Mesenchymal stem cell (in vitro differentiated cells and primary cell): ENCODE measurements around the gene GGA1.

ENCODE experiments used
- DNase-seq: peaks from one replicate; pipeline ENCODE4 v3.0.0-alpha.2; 2013
- H2AFZ ChIP-seq: one replicate; pipeline ENCODE4 v1.6.1; 2013; ENCODE audit warnings: low read depth, mild to moderate bottlenecking, control low read depth, inconsistent platforms, low read length, moderate library complexity
- H2AK5ac ChIP-seq: 2 replicates; pipeline ENCODE4 v1.6.1; 2013; ENCODE audit warnings: low read length, moderate library complexity, mild to moderate bottlenecking, inconsistent platforms; ENCODE audit not compliant: severe bottlenecking
- H2BK120ac ChIP-seq: one replicate; pipeline ENCODE4 v1.6.1; 2013; ENCODE audit warnings: low read depth, mild to moderate bottlenecking, inconsistent platforms, low read length, moderate library complexity
- H2BK12ac ChIP-seq, 2 experiments: one replicate each; pipeline ENCODE4 v1.6.1; 2013; ENCODE audit warnings: inconsistent platforms in 2 of 2, low read length in 2 of 2, mild to moderate bottlenecking in 2 of 2, moderate library complexity in 2 of 2, control low read depth in 1 of 2
- H2BK15ac ChIP-seq: one replicate; pipeline ENCODE4 v1.6.1; 2013; ENCODE audit warnings: mild to moderate bottlenecking, low read depth, inconsistent platforms; ENCODE audit not compliant: poor library complexity, severe bottlenecking
- H2BK5ac ChIP-seq: 2 replicates; pipeline ENCODE4 v1.6.1; 2013; ENCODE audit warnings: low read depth, mild to moderate bottlenecking, low read length, control low read depth, inconsistent platforms; ENCODE audit not compliant: poor library complexity, severe bottlenecking
- H3K14ac ChIP-seq, 2 experiments: one replicate each; pipeline ENCODE4 v1.6.1; 2013; ENCODE audit warnings: inconsistent platforms in 2 of 2, low read length in 2 of 2, control low read depth in 1 of 2, mild to moderate bottlenecking in 1 of 2, moderate library complexity in 1 of 2
- H3K18ac ChIP-seq, 2 experiments: one replicate each; pipeline ENCODE4 v1.6.1; 2013; ENCODE audit warnings: inconsistent platforms in 2 of 2, low read length in 2 of 2, control low read depth in 1 of 2, low read depth in 1 of 2, mild to moderate bottlenecking in 1 of 2
- H3K23ac ChIP-seq, 2 experiments: one replicate each; pipeline ENCODE4 v1.6.1; 2013; ENCODE audit warnings: inconsistent platforms in 2 of 2, low read length in 2 of 2, mild to moderate bottlenecking in 2 of 2, moderate library complexity in 2 of 2, control low read depth in 1 of 2
- H3K27ac ChIP-seq: 2 replicates; pipeline ENCODE4 v1.5.1; 2013; ENCODE audit warnings: mild to moderate bottlenecking, moderate library complexity, low read length, control low read depth, inconsistent platforms; ENCODE audit not compliant: poor library complexity, severe bottlenecking
- H3K27me3 ChIP-seq, 2 experiments: 2 replicates each; pipeline versions ENCODE4 v1.6.1 to v1.7.0; 2013; ENCODE audit warnings: low read length in 2 of 2, mild to moderate bottlenecking in 2 of 2, moderate library complexity in 2 of 2, control low read depth in 1 of 2, inconsistent platforms in 1 of 2; ENCODE audit not compliant: control insufficient read depth in 1 of 2, insufficient read depth in 1 of 2
- H3K36me3 ChIP-seq, 2 experiments: 2 replicates each; pipeline versions ENCODE4 v1.6.1 to v1.7.0; 2013; ENCODE audit warnings: low read length in 2 of 2, control low read depth in 1 of 2, inconsistent platforms in 1 of 2, low read depth in 1 of 2, mild to moderate bottlenecking in 1 of 2; ENCODE audit not compliant: insufficient read depth in 2 of 2, control insufficient read depth in 1 of 2
- H3K4ac ChIP-seq, 2 experiments: one replicate each; pipeline ENCODE4 v1.6.1; 2013; ENCODE audit warnings: inconsistent platforms in 2 of 2, low read length in 2 of 2, mild to moderate bottlenecking in 2 of 2, moderate library complexity in 2 of 2, control low read depth in 1 of 2, low read depth in 1 of 2
- H3K4me1 ChIP-seq: 2 replicates; pipeline ENCODE4 v1.6.1; 2013; ENCODE audit warnings: low read depth, low read length, control low read depth; ENCODE audit not compliant: control insufficient read depth, insufficient read depth
- H3K4me2 ChIP-seq: 2 replicates; pipeline ENCODE4 v1.6.1; 2013; ENCODE audit warnings: low read length, mild to moderate bottlenecking, inconsistent platforms; ENCODE audit not compliant: poor library complexity, severe bottlenecking
- H3K4me3 ChIP-seq, 2 experiments: 2 replicates each; pipeline versions ENCODE4 v1.5.1 to v1.7.0; 2013; ENCODE audit warnings: low read length in 2 of 2, mild to moderate bottlenecking in 2 of 2, control low read depth in 1 of 2, low read depth in 1 of 2; ENCODE audit not compliant: insufficient read depth in 1 of 2
- H3K79me1 ChIP-seq: replicated peaks from 2 replicates; pipeline ENCODE4 v1.6.1; 2013; ENCODE audit warnings: mild to moderate bottlenecking, control low read depth, low read length, inconsistent platforms; ENCODE audit not compliant: poor library complexity, severe bottlenecking
- H3K9ac ChIP-seq: 2 replicates; pipeline ENCODE4 v1.7.0; 2013; ENCODE audit warnings: mild to moderate bottlenecking, low read length, moderate library complexity
- H3K9me3 ChIP-seq: 2 replicates; pipeline ENCODE4 v1.7.0; 2013; ENCODE audit warnings: mild to moderate bottlenecking, low read length; ENCODE audit not compliant: control insufficient read depth
- H4K8ac ChIP-seq: one replicate; pipeline ENCODE4 v1.6.1; 2013; ENCODE audit warnings: inconsistent platforms, mild to moderate bottlenecking, low read length, moderate library complexity
- H4K91ac ChIP-seq: one replicate; pipeline ENCODE4 v1.6.1; 2013; ENCODE audit warnings: mild to moderate bottlenecking, low read length, inconsistent platforms
- WGBS: methylation state at CpG from one replicate; pipeline ENCODE4 v1.1.7; 2013; ENCODE audit warnings: mixed read lengths; 5-methylcytosine and 5-hydroxymethylcytosine counted together

The GGA1 gene

DNA sequence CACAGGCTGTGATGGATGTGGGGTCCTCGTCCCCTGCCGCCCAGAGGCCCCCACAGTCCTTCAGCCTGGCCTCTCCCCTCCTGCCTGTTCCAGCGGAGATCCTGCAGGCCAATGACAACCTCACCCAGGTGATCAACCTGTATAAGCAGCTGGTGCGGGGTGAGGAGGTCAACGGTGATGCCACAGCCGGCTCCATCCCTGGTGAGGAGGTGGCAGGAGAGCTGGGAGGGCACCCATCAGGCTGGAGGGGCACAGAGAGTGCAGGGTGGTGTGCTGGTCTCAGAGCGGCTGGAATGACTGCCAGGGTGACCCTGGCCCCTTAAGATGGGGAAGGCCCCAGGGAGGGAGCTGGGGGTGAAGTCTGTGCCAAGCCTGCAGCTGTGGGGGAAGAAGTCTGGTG is 16.2 kb downstream of the GGA1 start:
- no peaks in the 10 kb centered on the region for H3K27me3 ChIP-seq
- H2AFZ ChIP-seq = no peak overlapping the region
- no peak overlapping the region for H3K4me3 ChIP-seq
- peak overlapping the region; percentile 52 for H4K91ac ChIP-seq
- no peak overlapping the region for H3K23ac ChIP-seq
- no peak overlapping the region for H3K18ac ChIP-seq
- no peak overlapping the region for H2BK5ac ChIP-seq
- no peak overlapping the region for H3K4me2 ChIP-seq
- peak overlapping the region in 1 of 2 experiments; percentile 9 for H2BK12ac ChIP-seq
- no peak overlapping the region for H2BK120ac ChIP-seq
- peak overlapping the region; percentile 43 for H4K8ac ChIP-seq
- no peak overlapping the region for H3K4ac ChIP-seq
- peaks cover 48 to 82% of the 10 kb centered on the region in 2 experiments for H3K36me3 ChIP-seq
- H2AK5ac ChIP-seq = peak overlapping the region; percentile 58
- DNase-seq = no peak
- H3K14ac ChIP-seq = peak overlapping the region in 1 of 2 experiments; percentile 26
- 90% methylated on average over 7 of the region's 7 CpGs for WGBS
- no peaks in the 10 kb centered on the region for H3K9me3 ChIP-seq
- H3K9ac ChIP-seq = no peak overlapping the region
- peaks cover 38% of the 10 kb centered on the region for H3K4me1 ChIP-seq
- H3K79me1 ChIP-seq = peaks cover 7% of the 10 kb centered on the region
- H3K27ac ChIP-seq = no peak overlapping the region
- no peak overlapping the region for H2BK15ac ChIP-seq

DNA sequence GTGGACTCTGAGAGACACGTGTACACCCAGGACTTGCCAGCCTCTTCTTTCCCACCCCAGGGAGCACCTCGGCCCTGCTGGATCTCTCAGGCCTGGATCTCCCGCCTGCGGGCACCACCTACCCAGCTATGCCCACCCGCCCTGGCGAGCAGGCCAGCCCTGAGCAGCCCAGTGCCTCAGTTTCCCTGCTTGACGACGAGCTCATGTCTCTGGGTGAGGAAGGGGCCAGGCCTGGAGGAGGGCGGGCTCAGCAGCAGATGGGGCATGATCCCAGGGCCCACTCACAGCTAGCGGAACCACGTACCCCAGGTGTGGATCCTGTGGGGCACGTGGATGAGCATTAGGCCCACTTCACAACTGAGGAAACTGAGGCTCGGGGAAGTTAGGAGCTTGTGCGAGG is 17.1 kb downstream of the GGA1 start:
- WGBS = 97% methylated on average over 14 of the region's 14 CpGs
- H2BK15ac ChIP-seq = no peak overlapping the region
- no peak overlapping the region for H3K27ac ChIP-seq
- peak overlapping the region; percentile 15 for H2AK5ac ChIP-seq
- H3K14ac ChIP-seq = no peak overlapping the region
- H2BK5ac ChIP-seq = no peak overlapping the region
- H2AFZ ChIP-seq = no peak overlapping the region
- no peak overlapping the region for H3K18ac ChIP-seq
- peaks cover 38% of the 10 kb centered on the region for H3K4me1 ChIP-seq
- no peak overlapping the region for H4K8ac ChIP-seq
- no peaks in the 10 kb centered on the region for H3K27me3 ChIP-seq
- H3K4me2 ChIP-seq = no peak overlapping the region
- DNase-seq = no peak
- H3K79me1 ChIP-seq = peaks cover 7% of the 10 kb centered on the region
- no peak overlapping the region for H2BK120ac ChIP-seq
- no peak overlapping the region for H2BK12ac ChIP-seq
- peaks cover 44 to 79% of the 10 kb centered on the region in 2 experiments for H3K36me3 ChIP-seq
- H3K4me3 ChIP-seq = no peak overlapping the region
- H3K9ac ChIP-seq = peak overlapping the region; percentile 37
- H3K4ac ChIP-seq = no peak overlapping the region
- H3K9me3 ChIP-seq = no peaks in the 10 kb centered on the region
- no peak overlapping the region for H4K91ac ChIP-seq
- no peak overlapping the region for H3K23ac ChIP-seq

DNA sequence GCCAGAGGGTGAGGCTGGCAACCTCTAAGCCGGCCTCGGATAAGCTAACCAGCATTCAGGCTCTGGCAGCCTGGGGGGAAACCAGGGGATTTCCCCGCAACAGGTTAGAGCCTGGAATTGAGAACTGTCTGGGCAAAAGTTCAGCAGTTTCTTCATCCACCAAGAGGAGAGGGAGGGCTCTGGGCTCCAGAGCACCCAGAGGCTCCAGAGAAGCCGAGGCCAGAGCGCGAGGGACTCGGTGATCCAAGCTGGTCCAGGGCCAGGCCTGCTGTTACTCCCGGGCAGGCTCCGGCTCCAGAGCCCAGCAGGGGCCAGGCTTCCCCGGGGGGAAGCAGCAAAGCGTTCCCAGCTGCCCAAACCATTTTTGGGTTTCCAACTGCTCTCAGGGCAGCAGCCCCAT is 17.5 kb downstream of the GGA1 start:
- DNase-seq = no peak
- Histone ChIP-seq H2AFZ (no peak overlapping the region), H3K27ac (peak overlapping the region; percentile 30), H2BK5ac (no peak overlapping the region), H3K18ac (no peak overlapping the region), H3K23ac (no peak overlapping the region), H2BK120ac (no peak overlapping the region), H3K4me1 (peaks cover 38% of the 10 kb centered on the region), H4K8ac (no peak overlapping the region), H3K14ac (no peak overlapping the region), H3K4me2 (no peak overlapping the region), H3K27me3 (no peaks in the 10 kb centered on the region), H3K79me1 (peaks cover 7% of the 10 kb centered on the region), H3K4me3 (no peak overlapping the region), H2BK12ac (no peak overlapping the region), H2BK15ac (no peak overlapping the region), H3K9ac (peak overlapping the region; percentile 37), H3K9me3 (no peaks in the 10 kb centered on the region), H4K91ac (no peak overlapping the region), H3K4ac (no peak overlapping the region), H3K36me3 (peaks cover 40 to 80% of the 10 kb centered on the region in 2 experiments), H2AK5ac (peak overlapping the region; percentile 20)
- WGBS = 92% methylated on average over 11 of the region's 11 CpGs

DNA sequence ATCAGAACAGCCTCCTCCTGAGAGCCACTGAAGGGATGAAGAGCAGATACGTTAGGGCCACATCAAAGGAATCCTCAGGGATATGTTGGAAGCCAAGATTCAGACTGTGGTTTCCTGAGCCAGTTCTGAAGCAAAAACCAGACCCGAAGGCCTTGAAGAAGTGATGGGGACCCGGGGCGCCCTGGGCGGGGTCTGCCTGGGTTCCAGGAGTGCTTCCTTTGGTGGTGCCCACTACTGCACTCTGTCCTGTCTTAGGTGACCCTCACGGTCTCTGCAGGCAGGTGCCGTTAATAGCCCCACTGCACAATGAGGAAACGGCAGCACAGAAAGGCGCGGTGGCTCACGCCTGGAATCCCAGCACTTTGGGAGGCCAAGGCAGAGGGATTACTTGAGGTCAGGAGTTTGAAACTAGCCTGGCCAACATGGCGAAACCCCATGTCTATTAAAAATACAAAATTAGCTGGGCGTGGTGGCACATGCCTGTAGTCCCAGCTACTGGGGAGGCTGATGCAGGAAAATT is 18.0 kb downstream of the GGA1 start:
- Histone ChIP-seq H3K27me3 (no peaks in the 10 kb centered on the region), H2BK5ac (no peak overlapping the region)
- 94% methylated on average over 13 of the region's 13 CpGs for WGBS

More for the DNA sequence above, 18.0 kb downstream of the GGA1 start:
- Histone ChIP-seq H3K18ac (no peak overlapping the region), H3K14ac (no peak overlapping the region), H2BK120ac (no peak overlapping the region), H2BK12ac (no peak overlapping the region), H3K4me1 (peaks cover 41% of the 10 kb centered on the region), H3K9me3 (no peaks in the 10 kb centered on the region), H3K36me3 (peaks cover 39 to 80% of the 10 kb centered on the region in 2 experiments), H4K8ac (no peak overlapping the region), H3K27ac (peak overlapping the region; percentile 30), H3K4me2 (no peak overlapping the region), H4K91ac (no peak overlapping the region), H2AK5ac (peak overlapping the region; percentile 20), H3K4ac (no peak overlapping the region), H3K9ac (peak overlapping the region; percentile 57), H3K4me3 (no peak overlapping the region), H3K23ac (no peak overlapping the region), H2BK15ac (no peak overlapping the region), H2AFZ (no peak overlapping the region), H3K79me1 (peaks cover 7% of the 10 kb centered on the region)
- DNase-seq = no peak
